OCI-LY7 (cell line): Measurements from ENCODE around the gene METAP1D. TPM values are rescaled to one million over a fixed set of nuclear protein-coding genes. Genes with fewer than 3 reads are reported as not detected.
"Not testable (repeated sequence)": the region's sequence is repeated elsewhere in the genome, so short reads cannot be mapped to it uniquely, and the experiment has no call there.

Experiments
- BruUV-seq: library from RNA; stranded (reverse); fragments of 400-500 nt; replicated peaks from 2 replicates; lab custom pipeline; 2021; lab: Mats Ljungman, UMichigan
- CTCF ChIA-PET: fragments of 300-600 bp; sonication (Branson Sonifier 250); formaldehyde crosslinking; loops from one replicate; lab custom pipeline; 2022; ENCODE audit warnings: antibody characterized with exemption; ENCODE audit not compliant: unreplicated experiment; lab: Charles Lee
- POLR2A ChIA-PET: fragments of 300-600 bp; sonication (Branson Sonifier 250); formaldehyde crosslinking; loops from one replicate; lab custom pipeline; 2022; ENCODE audit warnings: antibody characterized with exemption; lab: Charles Lee
- DNase-seq: peaks from one replicate; pipeline ENCODE4 v3.0.0-alpha.2; 2015; ENCODE audit warnings: low spot score
- H2AFZ ChIP-seq: fragments of 200-600 bp; sonication (generic), shearing (Covaris generic); 2 replicates; pipeline ENCODE4 v1.6.1; 2014; ENCODE audit warnings: mild to moderate bottlenecking, antibody characterized with exemption, low read length, moderate library complexity
- H3K27ac ChIP-seq: fragments of 200-600 bp; sonication (generic); 2 replicates; pipeline ENCODE4 v1.5.1; 2014; ENCODE audit warnings: mixed run types, low read depth, mild to moderate bottlenecking, moderate library complexity, low read length, inconsistent platforms; ENCODE audit not compliant: poor library complexity, severe bottlenecking
- H3K36me3 ChIP-seq: fragments of 200-600 bp; sonication (generic); 2 replicates; pipeline ENCODE4 v1.6.1; 2014; ENCODE audit warnings: mild to moderate bottlenecking, antibody characterized with exemption, low read length, moderate library complexity, mixed read lengths; ENCODE audit not compliant: insufficient read depth
- H3K4me1 ChIP-seq: fragments of 200-600 bp; sonication (generic); 2 replicates; pipeline ENCODE4 v1.5.1; 2014; ENCODE audit warnings: mild to moderate bottlenecking, low read length; ENCODE audit not compliant: insufficient read depth, poor library complexity, severe bottlenecking
- H3K4me2 ChIP-seq: fragments of 200-600 bp; sonication (generic); 2 replicates; pipeline ENCODE4 v1.6.1; 2014; ENCODE audit warnings: mild to moderate bottlenecking, low read length
- H3K4me3 ChIP-seq: fragments of 200-600 bp; sonication (generic); 2 replicates; pipeline ENCODE4 v1.5.1; 2014; ENCODE audit warnings: mild to moderate bottlenecking, low read depth, low read length; ENCODE audit not compliant: poor library complexity, severe bottlenecking
- H3K79me2 ChIP-seq: fragments of 200-600 bp; sonication (generic); 2 replicates; pipeline ENCODE4 v1.6.1; 2016; ENCODE audit warnings: low read depth, mild to moderate bottlenecking, low read length, moderate library complexity, mixed read lengths; ENCODE audit not compliant: insufficient read depth
- H3K9me2 ChIP-seq: fragments of 200-600 bp; sonication (generic); 2 replicates; pipeline ENCODE4 v1.6.1; 2016; ENCODE audit warnings: mild to moderate bottlenecking, low read length, mixed read lengths; ENCODE audit not compliant: insufficient read depth
- H3K9me3 ChIP-seq: fragments of 200-600 bp; sonication (generic); 2 replicates; pipeline ENCODE4 v1.6.1; 2014; ENCODE audit warnings: mild to moderate bottlenecking, mixed run types, low read length, mixed read lengths
- H4K20me1 ChIP-seq: fragments of 200-600 bp; sonication (generic); 2 replicates; pipeline ENCODE4 v1.6.1; 2014; ENCODE audit warnings: mild to moderate bottlenecking, antibody characterized with exemption, low read length, moderate library complexity, mixed read lengths; ENCODE audit not compliant: insufficient read depth
- EZH2phosphoT487 ChIP-seq: fragments of 200-600 bp; sonication (generic); IDR thresholded peaks from 2 replicates; pipeline ENCODE4 v1.6.1; 2018; ENCODE audit warnings: low read depth, borderline replicate concordance, mild to moderate bottlenecking, mixed run types, antibody characterized with exemption, low read length, moderate library complexity, mixed read lengths
- intact Hi-C: fragments of 100-400 bp; cut with micrococcal nuclease; formaldehyde crosslinking; loops from one replicate; pipeline ENCODE4 v1.10.0; 2022; ENCODE audit not compliant: unreplicated experiment
- total RNA-seq, 2 experiments: library from RNA; depleted of rRNA in 1 of 2; stranded (reverse); fragments of >200 nt in 1 of 2; shearing (Covaris generic) in 1 of 2; gene quantifications; 2 replicates each; pipeline ENCODE4 v1.2.3, GENCODE V29; 2014 to 2022
- TF ChIP-seq, protein P1 (sequence below): fragments of 200-600 bp; sonication (generic); conservative IDR thresholded peaks from 2 replicates; pipeline ENCODE4 v1.5.1; 2014; ENCODE audit warnings: mild to moderate bottlenecking, antibody characterized with exemption, low read length, moderate library complexity, mixed read lengths

The METAP1D gene
- total RNA-seq, 2 experiments from 2014 or later, result 11.0 to 11.8 TPM

DNA sequence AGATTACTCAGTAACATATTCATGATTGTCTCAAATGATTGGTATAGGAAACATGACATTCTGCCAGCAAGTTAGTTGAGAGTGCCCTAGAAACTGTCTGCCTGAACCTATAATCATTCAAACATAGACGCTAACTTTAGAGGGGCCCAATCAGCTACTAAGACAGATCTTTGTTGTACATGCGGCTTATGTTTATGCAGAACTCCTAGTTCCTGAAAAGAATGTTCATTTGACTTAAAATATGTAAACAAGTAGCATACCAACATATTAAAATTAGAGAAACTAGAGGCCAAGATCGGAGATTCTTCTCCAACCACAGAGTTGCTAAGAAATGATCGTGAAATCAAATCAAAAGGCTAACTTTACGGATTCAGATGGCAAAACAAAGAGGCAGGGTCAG, 4.2 kb upstream of the METAP1D start:
- no peaks in the 10 kb centered on the region for H3K79me2 ChIP-seq
- TF ChIP-seq, protein P1, sequence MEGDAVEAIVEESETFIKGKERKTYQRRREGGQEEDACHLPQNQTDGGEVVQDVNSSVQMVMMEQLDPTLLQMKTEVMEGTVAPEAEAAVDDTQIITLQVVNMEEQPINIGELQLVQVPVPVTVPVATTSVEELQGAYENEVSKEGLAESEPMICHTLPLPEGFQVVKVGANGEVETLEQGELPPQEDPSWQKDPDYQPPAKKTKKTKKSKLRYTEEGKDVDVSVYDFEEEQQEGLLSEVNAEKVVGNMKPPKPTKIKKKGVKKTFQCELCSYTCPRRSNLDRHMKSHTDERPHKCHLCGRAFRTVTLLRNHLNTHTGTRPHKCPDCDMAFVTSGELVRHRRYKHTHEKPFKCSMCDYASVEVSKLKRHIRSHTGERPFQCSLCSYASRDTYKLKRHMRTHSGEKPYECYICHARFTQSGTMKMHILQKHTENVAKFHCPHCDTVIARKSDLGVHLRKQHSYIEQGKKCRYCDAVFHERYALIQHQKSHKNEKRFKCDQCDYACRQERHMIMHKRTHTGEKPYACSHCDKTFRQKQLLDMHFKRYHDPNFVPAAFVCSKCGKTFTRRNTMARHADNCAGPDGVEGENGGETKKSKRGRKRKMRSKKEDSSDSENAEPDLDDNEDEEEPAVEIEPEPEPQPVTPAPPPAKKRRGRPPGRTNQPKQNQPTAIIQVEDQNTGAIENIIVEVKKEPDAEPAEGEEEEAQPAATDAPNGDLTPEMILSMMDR, result no peak
- TF ChIP-seq EZH2phosphoT487, result no peak
- no TSS peak for BruUV-seq

DNA sequence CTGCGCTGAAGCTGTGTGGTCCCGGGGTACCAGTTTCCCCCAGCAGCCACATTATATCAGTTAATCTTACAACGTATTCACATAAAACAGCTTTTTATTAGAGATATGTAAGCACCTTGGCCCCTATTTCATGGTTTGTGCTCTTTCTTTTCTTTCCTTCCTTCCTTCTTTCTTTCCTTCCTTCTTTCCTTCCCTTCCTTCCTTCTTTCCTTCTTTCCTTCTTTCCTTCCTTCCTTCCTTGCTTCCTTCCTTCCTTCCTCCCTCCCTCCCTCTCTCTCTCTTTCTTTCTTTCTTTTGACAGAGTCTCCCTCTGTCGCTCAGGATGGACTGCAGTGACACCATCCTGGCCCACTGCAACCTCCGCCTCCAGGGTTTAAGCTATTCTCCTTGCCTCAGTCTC, 3.7 kb upstream of the METAP1D start:
- intact Hi-C loops, result no loop called here
- CTCF ChIA-PET, result no interaction called here
- Histone ChIP-seq H3K79me2 (no peaks in the 10 kb centered on the region), H3K27ac (no peak overlapping the region), H3K9me3 (no peaks in the 10 kb centered on the region), H3K4me3 (no peak overlapping the region), H3K4me1 (peaks cover 17% of the 10 kb centered on the region), H4K20me1 (no peaks in the 10 kb centered on the region), H2AFZ (no peak overlapping the region), H3K36me3 (no peaks in the 10 kb centered on the region), H3K9me2 (no peaks in the 10 kb centered on the region), H3K4me2 (no peak overlapping the region)
- TF ChIP-seq EZH2phosphoT487, result no peak
- no peak for DNase-seq
- POLR2A ChIA-PET, result interaction anchor here (0.7 kb wide), 1 partner anchor 328 kb away, joined by 7 read pairs; no protein-coding TSS in a partner anchor
- no TSS peak for BruUV-seq

More for the DNA sequence above, 4.2 kb upstream of the METAP1D start:
- intact Hi-C loops, result no loop called here
- no peak for DNase-seq
- Histone ChIP-seq H3K9me2 (no peaks in the 10 kb centered on the region), H3K4me1 (peaks cover 12% of the 10 kb centered on the region), H3K4me2 (no peak overlapping the region), H3K9me3 (no peaks in the 10 kb centered on the region), H3K36me3 (no peaks in the 10 kb centered on the region), H3K27ac (no peak overlapping the region), H2AFZ (no peak overlapping the region), H4K20me1 (no peaks in the 10 kb centered on the region), H3K4me3 (no peak overlapping the region)
- ChIA-PET POLR2A (no interaction called here), CTCF (no interaction called here)

DNA sequence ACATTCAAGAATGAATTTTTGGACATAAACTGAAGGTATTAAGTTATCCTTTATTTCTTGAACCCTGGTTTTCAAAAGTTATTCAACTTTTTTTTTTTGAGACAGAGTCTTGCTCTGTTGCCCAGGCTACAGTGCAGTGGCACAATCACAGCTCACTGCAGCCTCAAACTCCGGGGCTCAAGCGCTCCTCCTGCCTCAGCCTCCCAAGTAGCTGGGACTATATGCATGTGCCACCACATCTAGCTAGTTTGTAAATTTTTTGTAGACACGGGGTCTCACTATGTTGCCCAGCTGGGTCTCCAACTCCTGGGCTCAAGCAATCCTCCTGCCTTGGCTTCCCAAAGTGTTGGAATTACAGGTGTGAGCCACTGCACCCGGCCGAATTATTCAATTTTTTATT, 2.7 kb upstream of the METAP1D start:
- DNase-seq, H4K20me1 ChIP-seq, H3K27ac ChIP-seq, H3K4me2 ChIP-seq, H3K9me2 ChIP-seq, CTCF ChIA-PET, H3K36me3 ChIP-seq, H3K79me2 ChIP-seq, intact Hi-C loops, POLR2A ChIA-PET, H2AFZ ChIP-seq, H3K4me3 ChIP-seq, BruUV-seq, H3K9me3 ChIP-seq: not testable (repeated sequence)
- peaks cover 18% of the 10 kb centered on the region for H3K4me1 ChIP-seq

DNA sequence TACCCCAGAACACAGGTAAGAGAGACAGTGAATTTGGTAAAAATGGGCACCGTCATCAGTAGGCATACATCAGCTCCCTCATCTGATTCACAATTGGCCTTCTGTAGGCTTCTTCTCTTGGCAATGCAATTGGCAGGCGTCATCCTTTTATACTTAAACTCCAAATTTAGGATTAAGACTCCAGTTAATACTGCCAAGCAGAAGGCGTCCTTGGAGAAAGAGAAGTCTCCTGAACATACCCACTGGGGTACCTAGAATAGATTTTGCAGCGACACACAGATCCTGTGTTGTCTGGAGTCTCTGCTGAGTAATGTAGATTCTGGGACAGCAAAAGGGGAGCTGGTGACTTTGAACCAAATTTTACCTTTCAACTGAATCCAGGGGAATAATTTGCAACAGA, 592 bp upstream of the METAP1D start:
- H3K9me3 ChIP-seq, result no peaks in the 10 kb centered on the region
- CTCF ChIA-PET, result no interaction called here
- peak; percentile 8 for DNase-seq
- peak overlapping the region; percentile 6 for H3K27ac ChIP-seq
- H3K4me2 ChIP-seq, result peak overlapping the region; percentile 92
- H3K36me3 ChIP-seq, result no peaks in the 10 kb centered on the region
- TF ChIP-seq, protein P1, result no peak
- TF ChIP-seq EZH2phosphoT487, result no peak
- TSS peak; percentile 64 for BruUV-seq
- H3K4me1 ChIP-seq, result peaks cover 18% of the 10 kb centered on the region
- POLR2A ChIA-PET, result interaction anchor here (1.4 kb wide), 1 partner anchor 30 kb away, joined by 5 read pairs; no protein-coding TSS in a partner anchor
- no peaks in the 10 kb centered on the region for H3K79me2 ChIP-seq
- no peaks in the 10 kb centered on the region for H4K20me1 ChIP-seq
- intact Hi-C loops, result no loop called here
- H3K9me2 ChIP-seq, result no peaks in the 10 kb centered on the region
- H2AFZ ChIP-seq, result peak overlapping the region; percentile 95
- H3K4me3 ChIP-seq, result peak overlapping the region; percentile 70
